Peyer's patch (tissue), 4 donors: ENCODE measurements around the gene PELI2.

Experiments
- CTCF ChIP-seq, 6 experiments: fragments of 450-650 bp in 4 of 6; fragments of 200-600 bp in 2 of 6; sonication (generic) in 1 of 6; IDR thresholded peaks; one replicate each; pipeline ENCODE4 v1.5.1; 2017 to 2019; ENCODE audit warnings: antibody characterized with exemption in 6 of 6, mild to moderate bottlenecking in 3 of 6, moderate library complexity in 1 of 6
- POLR2A ChIP-seq, 2 donors: fragments of 450-650 bp; IDR thresholded peaks; one replicate each; pipeline ENCODE4 v1.5.1; 2017; ENCODE audit warnings: antibody characterized with exemption in 2 of 2, mild to moderate bottlenecking in 2 of 2, moderate library complexity in 2 of 2

DNA sequence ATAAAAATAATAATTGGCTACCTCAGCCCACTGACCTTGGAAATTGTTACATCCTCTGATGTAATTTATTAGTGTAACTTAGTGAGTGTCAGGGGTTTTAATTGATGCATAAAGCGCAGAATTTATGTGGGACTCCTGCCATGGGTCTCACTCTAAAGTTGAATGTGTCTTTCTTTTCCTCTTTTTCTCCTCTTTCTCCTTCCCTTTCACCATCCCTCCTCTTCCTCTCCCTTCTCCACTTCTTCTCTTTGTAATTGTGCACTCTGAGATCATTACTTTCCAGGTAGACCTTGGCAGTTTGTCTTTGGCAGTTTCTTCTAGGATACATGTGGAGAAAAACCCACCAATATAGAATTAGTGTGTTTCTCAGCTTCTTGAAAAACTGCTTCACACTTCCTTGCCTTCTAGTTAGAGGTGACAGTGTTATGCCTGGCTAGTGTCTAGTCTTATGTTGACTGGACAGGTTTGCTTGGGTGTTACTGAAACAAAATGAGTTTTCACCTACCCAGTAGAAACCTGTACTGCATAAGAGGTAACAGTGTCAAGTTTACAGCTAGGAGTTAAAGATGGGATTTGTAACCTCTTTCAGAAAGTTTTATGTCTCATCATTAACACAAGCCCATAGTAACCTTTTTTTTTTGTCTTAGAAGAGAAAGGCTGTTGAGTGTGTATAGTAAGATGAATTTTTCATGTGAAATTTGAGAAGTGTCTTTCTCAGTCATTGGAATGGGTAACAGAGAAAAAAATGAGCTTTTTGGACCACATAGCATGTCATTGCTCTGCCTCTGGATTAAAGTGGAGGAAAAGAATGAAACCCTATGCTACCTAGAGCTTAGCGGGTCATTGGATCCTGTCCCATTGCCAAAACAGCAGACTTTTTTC is 18.6 kb downstream of the PELI2 start:
- TF ChIP-seq CTCF (IDR thresholded peaks at IDR 0.05): no peak
- TF ChIP-seq POLR2A (IDR thresholded peaks at IDR 0.05): no peak
